GM04503 (cell line): ENCODE results near the gene SH3BP1.
A peak's percentile ranks its signal among the peaks of the same experiment; 100 is the strongest.
"Not testable (repeated sequence)": the region's sequence is repeated elsewhere in the genome, so short reads cannot be mapped to it uniquely, and the experiment has no call there.

ENCODE experiments used
- DNase-seq: peaks from one replicate; pipeline ENCODE4 v3.0.0-alpha.2; 2012; ENCODE audit warnings: low read depth

The SH3BP1 gene

DNA sequence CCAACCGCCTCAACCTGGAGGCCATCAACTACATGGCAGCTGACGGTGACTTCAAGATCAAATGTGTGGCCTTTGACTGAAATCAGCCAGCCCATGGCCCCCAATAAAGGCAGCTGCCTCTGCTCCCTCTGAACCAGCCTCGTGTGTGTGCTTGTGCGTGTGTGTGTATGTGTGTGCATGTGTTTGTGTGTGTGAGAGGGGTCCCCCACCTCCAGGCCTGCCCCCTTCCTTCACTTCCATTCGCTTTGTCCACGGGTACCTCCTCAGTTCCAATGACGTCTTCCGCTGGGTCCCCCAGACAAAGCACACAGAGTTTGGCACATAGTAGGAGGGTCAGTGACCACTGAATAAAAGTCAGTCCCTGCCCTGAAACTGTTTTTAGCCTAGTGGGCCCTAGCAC, 40.2 kb downstream of the SH3BP1 start:
- DNase-seq: no peak

DNA sequence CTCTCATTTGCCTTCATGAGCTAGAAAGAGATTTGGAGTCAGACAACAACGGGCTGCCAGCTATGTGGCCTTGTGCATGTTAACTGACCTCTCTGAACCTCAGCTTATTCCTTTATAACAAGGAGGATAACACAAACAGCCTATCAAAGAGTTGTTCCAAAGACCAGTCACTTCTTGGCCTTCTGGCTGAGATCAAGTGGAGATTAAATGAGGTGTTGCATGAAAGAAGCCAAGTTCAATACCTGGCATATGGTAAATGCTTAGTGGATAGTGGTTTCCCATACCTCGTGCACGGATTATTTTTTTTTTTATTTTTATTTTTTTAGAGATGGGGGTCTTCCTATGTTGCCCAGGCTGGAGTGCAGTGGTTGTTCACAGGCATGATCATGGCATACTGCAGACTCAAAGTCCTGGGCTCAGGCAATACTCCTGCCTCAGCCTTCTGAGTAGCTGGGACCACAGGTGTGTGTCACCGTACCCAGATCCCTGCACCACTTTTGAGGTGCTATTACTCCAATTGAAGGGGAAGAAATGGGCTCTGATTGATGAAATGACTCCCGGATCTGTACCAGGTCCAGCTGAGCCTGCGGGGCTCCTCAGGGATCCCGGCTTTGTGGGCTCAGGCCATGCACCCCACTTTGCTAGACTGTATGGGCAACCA, 40.9 kb downstream of the SH3BP1 start:
- DNase-seq: no peak

GRCh38 chr22:37681001-37681424, 41.5 kb downstream of the SH3BP1 start:
- DNase-seq: no peak

DNA sequence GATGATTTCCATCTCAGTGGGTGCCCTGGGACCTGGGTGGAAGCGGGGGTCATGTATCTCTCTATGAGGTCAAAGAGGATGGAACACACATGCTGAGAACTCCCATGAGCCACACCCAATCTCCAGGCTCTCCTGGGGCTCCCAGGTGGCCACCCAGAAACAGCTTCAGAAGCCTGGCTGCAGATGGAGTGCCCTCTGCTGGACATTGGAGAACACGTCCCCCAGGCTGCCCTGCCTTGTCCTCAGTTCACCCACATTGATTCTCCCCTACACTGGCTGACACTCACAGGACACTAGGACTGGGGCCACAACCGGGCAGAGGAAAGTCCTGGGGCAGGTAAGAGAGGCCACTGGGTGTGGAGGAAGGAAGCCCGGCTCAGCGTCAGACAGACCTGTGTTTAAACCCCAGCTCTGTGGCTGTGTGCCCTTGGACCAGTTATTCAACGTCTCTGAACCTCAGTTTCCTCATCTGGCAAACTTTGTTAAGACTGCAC, 42.1 kb downstream of the SH3BP1 start:
- no peak for DNase-seq

DNA sequence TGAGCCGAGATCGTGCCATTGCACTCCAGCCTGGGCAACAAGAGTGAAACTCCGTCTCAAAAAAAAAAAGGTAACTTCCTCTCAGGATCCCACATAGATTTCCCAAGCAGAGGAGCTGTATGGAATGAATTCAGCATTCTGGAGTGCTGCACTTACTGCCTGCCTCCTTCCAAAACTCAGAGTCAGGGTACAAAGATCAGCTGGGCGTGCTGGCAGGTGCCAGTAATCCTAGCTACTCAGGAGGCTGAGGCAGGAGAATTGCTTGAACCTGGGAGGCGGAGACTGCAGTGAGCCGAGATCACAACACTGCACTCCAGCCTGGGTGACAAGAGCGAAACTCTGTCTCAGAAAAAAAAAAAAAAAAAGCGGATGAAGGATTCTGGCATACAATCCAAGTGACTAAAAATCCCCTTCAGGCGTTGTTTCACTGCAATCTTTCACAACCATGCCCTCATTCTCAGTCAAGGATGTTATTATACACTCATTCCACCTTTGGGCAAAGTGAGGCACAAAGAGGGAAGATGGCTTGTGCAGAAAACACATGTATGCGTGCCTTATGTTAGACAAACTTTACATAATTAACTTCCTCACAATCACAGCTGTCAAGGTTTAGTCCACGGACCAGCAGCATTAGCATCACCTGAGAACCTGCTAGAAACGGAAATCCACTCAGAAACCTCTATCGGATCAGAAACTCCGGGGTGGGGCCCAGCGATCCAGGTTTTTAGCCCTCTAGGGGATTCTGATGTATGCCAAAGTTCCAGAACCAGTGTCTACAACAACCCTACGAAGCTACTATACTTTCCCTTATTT, 45.5 kb downstream of the SH3BP1 start:
- DNase-seq: no peak

DNA sequence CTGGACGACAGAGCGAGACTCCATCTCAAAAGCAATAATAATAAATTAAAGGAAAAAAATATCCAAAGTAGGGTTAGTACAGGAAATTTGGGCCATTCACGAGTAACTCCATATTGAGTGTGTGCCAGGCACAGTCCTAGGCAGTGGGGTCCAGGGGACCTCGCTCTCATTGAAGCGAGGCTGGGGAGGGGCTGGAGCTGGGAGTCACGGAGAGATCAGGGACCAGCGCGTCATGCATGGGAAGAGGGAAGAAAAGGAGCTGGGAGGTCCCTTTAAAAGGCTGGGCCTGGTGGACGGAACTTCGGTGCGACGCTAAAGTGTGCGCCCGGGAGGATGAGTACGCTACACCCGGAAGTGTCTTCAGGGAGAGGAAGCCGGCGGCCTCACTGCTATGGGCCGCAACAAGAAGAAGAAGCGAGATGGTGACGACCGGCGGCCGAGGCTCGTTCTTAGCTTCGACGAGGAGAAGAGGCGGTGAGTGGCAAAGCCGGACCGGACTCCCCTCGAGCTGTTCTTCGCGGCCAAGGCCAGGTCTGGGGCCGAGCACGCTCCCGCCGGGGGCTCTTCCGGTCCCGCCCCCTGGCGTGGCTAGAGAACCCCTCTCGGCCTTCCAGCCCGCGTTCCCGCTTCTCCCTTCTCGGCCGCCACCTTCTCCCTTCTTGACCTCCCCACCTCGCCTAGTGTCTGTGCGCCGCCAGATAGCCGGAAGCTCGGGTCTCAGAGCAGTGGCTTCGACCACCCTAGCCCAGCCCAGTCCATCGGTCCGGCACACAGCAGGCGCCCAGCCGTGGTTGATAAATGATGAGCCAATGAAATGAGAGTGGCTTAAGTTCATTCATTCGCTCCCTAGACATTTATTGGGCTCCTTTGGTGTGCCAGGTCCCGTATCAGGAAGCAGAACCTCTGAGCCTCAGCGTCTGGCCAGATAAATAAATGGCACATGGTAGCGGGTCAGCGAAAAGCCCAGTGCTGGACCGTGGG, 46.8 kb downstream of the SH3BP1 start, which contains the start of gene NOL12:
Gene NOL12 (plus strand): TSS at position 342 of the 981 bp plus-strand sequence. CDS start 50 bp downstream, at position 392.
- DNase-seq: peak; percentile 63

DNA sequence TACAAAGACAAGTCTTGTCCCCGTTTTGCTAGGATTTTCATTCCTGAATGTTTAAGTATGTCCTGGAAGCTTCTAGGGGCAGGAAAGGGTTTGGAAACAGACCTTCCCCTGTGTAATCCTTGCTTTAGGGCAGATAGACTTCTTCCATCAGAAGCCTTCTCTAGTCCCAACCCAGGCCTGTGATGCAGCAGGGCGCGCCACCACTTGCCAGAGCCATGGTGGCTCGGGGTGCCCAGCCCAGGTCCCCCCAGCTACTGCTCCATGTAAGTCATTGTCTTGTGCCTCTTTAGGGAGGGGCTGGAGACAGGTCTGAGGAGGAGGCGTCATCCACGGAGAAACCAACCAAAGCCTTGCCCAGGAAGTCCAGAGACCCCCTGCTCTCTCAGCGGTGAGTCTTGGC, 50.9 kb downstream of the SH3BP1 start:
- DNase-seq: no peak

DNA sequence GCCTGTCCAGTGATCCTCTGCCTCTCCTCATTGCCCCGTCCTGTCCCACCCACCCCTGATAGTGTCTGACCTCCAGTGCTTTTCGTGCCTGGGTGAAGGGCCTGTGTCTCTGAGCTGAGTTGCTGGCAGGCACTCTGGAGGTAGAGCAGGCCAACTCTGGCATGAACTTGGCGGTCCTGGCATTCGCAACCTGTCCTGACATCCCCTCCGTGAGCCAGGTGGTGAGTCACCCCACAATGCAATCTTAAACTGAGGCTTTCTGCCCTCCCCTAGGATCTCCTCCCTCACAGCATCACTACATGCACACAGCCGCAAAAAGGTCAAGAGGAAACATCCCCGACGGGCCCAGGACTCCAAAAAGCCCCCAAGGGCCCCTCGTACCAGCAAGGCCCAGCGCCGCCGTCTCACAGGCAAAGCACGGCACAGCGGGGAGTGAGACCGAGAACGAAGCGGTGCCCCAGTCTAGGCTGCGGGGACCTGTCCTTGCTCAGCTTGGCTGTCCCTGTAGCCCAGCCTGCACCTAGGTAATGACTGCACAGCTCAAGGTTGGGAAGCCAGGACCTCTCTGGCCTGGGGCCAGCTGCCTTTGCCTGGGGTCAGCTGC, 51.5 kb downstream of the SH3BP1 start:
- no peak for DNase-seq

DNA sequence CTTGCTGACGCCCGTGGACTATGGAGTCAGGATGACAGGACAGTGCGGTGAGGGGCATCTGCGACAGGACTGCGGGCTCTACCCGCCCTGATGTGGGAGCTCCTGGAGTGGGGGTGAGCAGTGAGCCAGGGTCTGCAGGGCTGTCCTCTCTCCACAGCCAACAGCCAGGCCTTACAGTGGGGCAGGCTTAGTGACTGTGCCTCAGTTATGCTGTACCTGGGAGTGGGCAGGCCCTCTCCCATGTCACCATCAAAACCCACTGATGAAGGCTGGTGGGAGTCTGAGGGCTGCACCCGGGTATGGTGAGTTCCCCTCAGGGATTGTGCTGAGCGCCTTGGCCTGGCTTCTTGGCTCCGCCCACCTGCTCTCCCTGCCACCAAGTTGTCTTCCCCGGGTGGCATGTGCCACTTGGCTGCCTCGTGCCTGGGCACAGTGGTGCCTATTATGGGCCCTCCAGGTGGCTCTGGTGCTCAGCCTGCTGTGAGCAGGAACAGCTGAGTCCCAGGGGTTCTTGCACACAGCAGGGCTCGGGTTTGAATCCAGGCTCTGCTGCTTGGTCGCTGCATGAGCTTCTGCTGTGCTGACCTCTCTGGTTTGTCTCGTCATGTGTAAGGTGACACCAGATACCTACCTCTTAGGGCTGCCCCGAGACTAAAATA, 53.3 kb downstream of the SH3BP1 start:
- no peak for DNase-seq

DNA sequence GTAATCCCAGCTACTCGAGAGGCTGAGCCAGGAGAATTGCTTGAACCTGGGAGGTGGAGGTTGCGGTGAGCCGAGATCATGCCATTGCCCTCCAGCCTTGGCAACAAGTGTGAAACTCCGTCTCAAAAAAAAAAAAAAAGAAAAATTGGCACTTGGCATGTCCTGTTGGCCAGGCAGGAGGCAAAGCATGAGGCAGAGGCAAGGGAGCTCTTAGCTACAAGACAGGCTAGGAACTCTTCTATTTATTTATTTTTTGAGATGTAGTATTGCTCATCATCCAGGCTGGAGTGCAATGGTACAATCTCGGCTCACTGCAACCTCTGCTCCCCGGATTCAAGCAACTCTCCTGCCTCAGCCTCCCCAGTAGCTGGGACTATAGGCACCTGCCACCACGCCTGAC, 54.7 kb downstream of the SH3BP1 start:
- DNase-seq: not testable (repeated sequence)

DNA sequence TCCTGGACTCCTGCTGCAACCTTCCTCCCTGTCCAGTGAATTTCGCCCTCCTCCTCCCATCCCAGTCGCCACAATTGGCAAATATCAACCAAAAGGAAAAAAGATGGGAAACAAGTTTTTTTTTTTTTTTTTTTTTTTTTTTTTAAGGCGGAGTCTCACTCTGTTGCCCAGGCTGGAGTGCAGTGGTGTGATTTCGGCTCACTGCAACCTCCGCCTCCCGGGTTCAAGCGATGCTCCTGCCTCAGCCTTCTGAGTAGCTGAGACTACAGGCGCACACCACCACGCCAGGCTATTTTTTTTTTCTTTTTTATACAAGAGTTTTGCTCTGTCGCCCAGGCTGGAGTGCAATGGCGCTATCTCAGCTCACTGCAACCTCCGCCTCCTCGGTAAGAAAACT, 56.8 kb downstream of the SH3BP1 start:
- not testable (repeated sequence) for DNase-seq

- peak; percentile 78 for DNase-seq
Observed at GRCh38 chr22:37696657-37697537, 57.4 kb downstream of the SH3BP1 start, which contains the start of gene TRIOBP. Gene TRIOBP (plus strand): TSS chr22:37697048. CDS start chr22:37701366, 4,318 bp downstream.

- no peak for DNase-seq
Observed at GRCh38 chr22:37697538-37697835, 58.0 kb downstream of the SH3BP1 start.

DNA sequence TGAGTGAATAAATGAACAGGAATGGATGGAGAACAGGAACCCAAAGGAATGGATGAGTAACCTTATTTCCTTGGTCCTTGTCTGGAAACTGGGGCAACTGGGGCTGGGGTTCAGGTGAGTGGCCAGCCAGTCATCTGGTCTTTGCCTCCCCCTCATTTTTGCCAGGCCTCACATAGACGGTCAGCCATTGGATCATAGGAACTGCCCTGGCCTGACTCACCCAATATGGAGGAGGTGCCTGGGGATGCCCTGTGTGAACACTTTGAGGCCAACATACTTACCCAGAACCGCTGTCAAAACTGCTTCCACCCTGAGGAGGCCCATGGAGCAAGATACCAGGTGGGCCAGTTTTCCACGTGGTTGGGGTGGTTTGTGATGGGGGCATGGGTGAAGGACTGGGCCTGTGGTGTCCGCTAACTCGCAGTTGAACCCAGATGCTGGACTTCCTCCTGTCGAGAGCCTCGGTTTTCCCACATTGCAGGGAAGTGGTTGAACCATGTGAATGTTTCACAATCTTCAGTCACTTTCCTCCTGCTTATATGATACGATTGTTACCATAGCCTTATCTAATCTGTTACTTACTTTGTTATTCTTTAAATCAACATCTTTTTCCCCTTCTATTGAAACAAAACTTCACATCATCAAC, 61.8 kb downstream of the SH3BP1 start:
- no peak for DNase-seq

- DNase-seq: no peak
Observed at GRCh38 chr22:37703906-37704305, 64.4 kb downstream of the SH3BP1 start.

GRCh38 chr22:37704645-37705044, 65.2 kb downstream of the SH3BP1 start:
- DNase-seq: no peak

- no peak for DNase-seq
Observed at GRCh38 chr22:37705205-37705604, 65.7 kb downstream of the SH3BP1 start.
